PFSK-1 (cell line): Measurements from ENCODE around the gene MAP7.

ENCODE experiments used
- POLR2AphosphoS5 ChIP-seq: IDR thresholded peaks from 2 replicates; pipeline ENCODE4 v1.6.1; 2012; ENCODE audit warnings: low read depth, mild to moderate bottlenecking, control low read depth, low read length, moderate library complexity
- SIN3A ChIP-seq: IDR thresholded peaks from 2 replicates; pipeline ENCODE4 v1.6.1; 2012; ENCODE audit warnings: mild to moderate bottlenecking, low read length, moderate library complexity, borderline replicate concordance; ENCODE audit not compliant: insufficient read depth

- TF ChIP-seq SIN3A (no peak), POLR2AphosphoS5 (no peak)
Measured at GRCh38 chr6:136564180-136564579, 14.0 kb upstream of the MAP7 start.
